Activated T-helper 1 cell treated with anti-CD3 and anti-CD28 coated beads, Interleukin-12 subunit alpha, Interleukin-12 subunit beta, Interleukin-2, Interleukin-4 antibody, amounts not matched to agents 30 ng/mL and 10 ng/mL and 1 ng/mL, durations not matched to agents 14 hours and 24 hours and 36 hours (primary cell): Measurements from ENCODE around the gene RUNX2. TPM values are rescaled to one million over a fixed set of nuclear protein-coding genes. Genes with fewer than 3 reads are reported as not detected.
A peak's percentile ranks its signal among the peaks of the same experiment; 100 is the strongest.

Source experiments
- DNase-seq: peaks from one replicate; pipeline ENCODE4 v3.0.0; 2021; ENCODE audit warnings: low spot score
- H3K27ac Mint-ChIP-seq: one replicate; pipeline ENCODE4 v1.8.0; 2021; ENCODE audit warnings: mild to moderate bottlenecking, mixed read lengths
- H3K27me3 Mint-ChIP-seq: one replicate; pipeline ENCODE4 v1.8.0; 2022; ENCODE audit warnings: mild to moderate bottlenecking, moderate library complexity, mixed read lengths; ENCODE audit not compliant: insufficient read depth
- H3K36me3 Mint-ChIP-seq: one replicate; pipeline ENCODE4 v1.8.0; 2021; ENCODE audit warnings: low read depth, mixed read lengths
- H3K4me1 Mint-ChIP-seq: one replicate; pipeline ENCODE4 v1.8.0; 2021; ENCODE audit warnings: low read depth, mixed read lengths
- H3K4me3 Mint-ChIP-seq: one replicate; pipeline ENCODE4 v1.8.0; 2021; ENCODE audit warnings: mild to moderate bottlenecking, moderate library complexity, mixed read lengths
- H3K9me3 Mint-ChIP-seq: one replicate; pipeline ENCODE4 v1.8.0; 2021; ENCODE audit warnings: mixed read lengths
- intact Hi-C: fragments of 100-400 bp; cut with micrococcal nuclease; formaldehyde crosslinking; loops from one replicate; pipeline ENCODE4 v1.15.1; 2024
- total RNA-seq: library from RNA; stranded (reverse); gene quantifications from 2 replicates; pipeline ENCODE4 v1.2.3, GENCODE V29; 2022

RUNX2 gene
- total RNA-seq, 1 donor from 2014 or later, result 12.7 TPM

DNA sequence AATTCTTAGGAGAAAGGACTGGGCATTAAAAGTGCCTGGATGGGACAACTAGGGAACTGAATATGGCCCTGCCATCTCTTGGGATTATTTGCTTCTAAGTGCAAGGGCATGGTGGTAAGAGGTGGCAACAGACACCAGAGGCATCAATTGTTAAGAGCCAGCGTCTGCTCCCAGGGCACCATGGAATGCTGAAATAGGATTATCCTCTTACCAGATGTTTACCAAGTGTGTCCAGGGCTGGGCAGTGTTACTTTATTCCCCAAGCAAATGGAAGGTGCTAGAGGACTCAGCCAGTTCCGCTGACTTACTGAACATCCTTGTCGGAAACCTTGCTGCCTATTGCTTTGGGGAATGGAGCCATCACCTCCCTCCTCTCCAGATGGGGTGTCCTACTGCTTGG lies 323.2 kb downstream of the RUNX2 start:
- H3K4me3 Mint-ChIP-seq, result no peak overlapping the region
- H3K27me3 Mint-ChIP-seq, result peaks cover 9% of the 10 kb centered on the region
- H3K4me1 Mint-ChIP-seq, result peaks cover 6% of the 10 kb centered on the region
- no peak overlapping the region for H3K27ac Mint-ChIP-seq
- no peak for DNase-seq
- H3K9me3 Mint-ChIP-seq, result no peaks in the 10 kb centered on the region
- intact Hi-C loops, result no loop called here
- peaks cover 2% of the 10 kb centered on the region for H3K36me3 Mint-ChIP-seq

DNA sequence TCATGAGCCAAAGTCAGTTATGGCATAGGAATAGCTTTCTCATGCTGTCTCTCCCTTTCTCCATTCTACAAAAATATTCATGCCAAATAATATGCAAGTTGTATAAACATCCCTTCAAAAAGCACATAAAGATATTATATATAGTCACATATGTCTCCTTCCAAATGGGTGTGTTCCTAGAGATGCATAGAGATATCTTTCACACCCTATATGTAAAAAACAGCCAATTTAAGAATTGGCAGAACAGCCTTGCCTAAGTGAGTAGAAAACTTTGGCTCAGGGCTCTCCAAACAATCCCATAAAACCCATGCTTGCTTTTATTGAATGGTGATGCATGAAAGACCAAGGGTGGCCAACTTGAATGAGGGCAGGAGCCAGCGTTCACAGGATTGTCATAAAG lies 324.3 kb downstream of the RUNX2 start:
- peaks cover 3% of the 10 kb centered on the region for H3K9me3 Mint-ChIP-seq
- H3K36me3 Mint-ChIP-seq, result peaks cover 4% of the 10 kb centered on the region
- intact Hi-C loops, result no loop called here
- H3K4me3 Mint-ChIP-seq, result no peak overlapping the region
- H3K27me3 Mint-ChIP-seq, result peaks cover 9% of the 10 kb centered on the region
- H3K4me1 Mint-ChIP-seq, result peaks cover 6% of the 10 kb centered on the region
- no peak overlapping the region for H3K27ac Mint-ChIP-seq
- no peak for DNase-seq

DNA sequence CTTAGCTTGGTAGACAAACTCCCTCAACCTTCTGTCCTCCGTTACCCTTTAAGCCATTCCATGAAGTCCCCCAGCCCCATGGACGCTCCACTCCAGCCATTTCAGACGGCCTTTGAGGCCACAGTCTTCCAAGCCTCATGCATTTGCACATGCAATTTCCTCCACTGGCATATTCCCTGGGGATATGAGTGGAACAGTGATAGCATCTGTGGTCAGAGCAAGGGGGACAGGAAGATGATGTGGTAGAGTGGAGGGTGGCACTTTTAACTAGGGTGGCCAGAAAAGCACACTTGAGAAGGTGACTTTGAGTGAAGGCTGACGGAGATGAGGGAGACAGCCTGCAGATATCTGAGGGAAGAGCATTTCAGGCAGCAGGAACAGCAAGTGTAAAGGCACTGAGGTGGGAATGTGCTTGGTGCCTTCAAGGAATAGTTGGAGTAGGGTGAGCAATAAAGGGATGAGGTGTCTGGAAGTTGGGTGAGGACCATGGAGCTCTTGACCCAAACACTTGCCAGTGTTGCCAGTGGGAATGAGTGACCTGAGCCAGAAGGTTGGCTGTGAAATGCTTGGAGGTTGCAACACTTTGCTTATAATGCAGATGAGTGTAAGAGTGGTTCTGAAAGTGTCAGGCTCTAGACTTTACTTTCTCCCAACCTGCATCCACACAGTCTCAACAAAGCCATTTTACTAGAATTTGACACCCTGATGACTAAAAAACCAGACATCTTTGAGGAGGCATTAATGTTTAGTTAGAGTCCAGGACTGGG lies 325.2 kb downstream of the RUNX2 start:
- H3K27me3 Mint-ChIP-seq, result peaks cover 9% of the 10 kb centered on the region
- peaks cover 5% of the 10 kb centered on the region for H3K36me3 Mint-ChIP-seq
- no peak overlapping the region for H3K27ac Mint-ChIP-seq
- intact Hi-C loops, result no loop called here
- H3K4me1 Mint-ChIP-seq, result peaks cover under 1% of the 10 kb centered on the region
- no peak overlapping the region for H3K4me3 Mint-ChIP-seq
- H3K9me3 Mint-ChIP-seq, result peaks cover 4% of the 10 kb centered on the region
- DNase-seq, result no peak

DNA sequence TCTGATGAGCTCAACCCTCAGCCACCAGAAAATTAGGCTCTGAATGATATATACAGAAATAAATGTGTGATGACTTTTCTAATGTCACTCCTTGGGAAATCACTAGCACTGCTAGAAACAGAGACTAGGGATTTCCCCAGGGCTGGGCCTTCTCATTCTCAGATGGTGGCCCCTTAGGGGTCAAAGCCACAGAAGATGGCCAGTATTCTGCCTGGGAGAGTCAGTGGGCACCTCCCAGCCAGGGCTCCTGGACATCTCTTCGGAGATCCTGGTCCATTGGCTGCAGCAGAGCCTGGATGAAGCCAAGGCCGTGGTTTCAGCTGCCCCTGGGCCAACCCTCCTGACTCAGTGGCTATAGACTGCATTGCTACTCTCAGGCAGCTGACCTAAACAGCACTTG lies 326.5 kb downstream of the RUNX2 start:
- peaks cover 14% of the 10 kb centered on the region for H3K4me1 Mint-ChIP-seq
- H3K4me3 Mint-ChIP-seq, result no peak overlapping the region
- H3K36me3 Mint-ChIP-seq, result peaks cover 5% of the 10 kb centered on the region
- H3K9me3 Mint-ChIP-seq, result peaks cover 4% of the 10 kb centered on the region
- intact Hi-C loops, result no loop called here
- no peak overlapping the region for H3K27ac Mint-ChIP-seq
- no peak for DNase-seq
- peaks cover 9% of the 10 kb centered on the region for H3K27me3 Mint-ChIP-seq

DNA sequence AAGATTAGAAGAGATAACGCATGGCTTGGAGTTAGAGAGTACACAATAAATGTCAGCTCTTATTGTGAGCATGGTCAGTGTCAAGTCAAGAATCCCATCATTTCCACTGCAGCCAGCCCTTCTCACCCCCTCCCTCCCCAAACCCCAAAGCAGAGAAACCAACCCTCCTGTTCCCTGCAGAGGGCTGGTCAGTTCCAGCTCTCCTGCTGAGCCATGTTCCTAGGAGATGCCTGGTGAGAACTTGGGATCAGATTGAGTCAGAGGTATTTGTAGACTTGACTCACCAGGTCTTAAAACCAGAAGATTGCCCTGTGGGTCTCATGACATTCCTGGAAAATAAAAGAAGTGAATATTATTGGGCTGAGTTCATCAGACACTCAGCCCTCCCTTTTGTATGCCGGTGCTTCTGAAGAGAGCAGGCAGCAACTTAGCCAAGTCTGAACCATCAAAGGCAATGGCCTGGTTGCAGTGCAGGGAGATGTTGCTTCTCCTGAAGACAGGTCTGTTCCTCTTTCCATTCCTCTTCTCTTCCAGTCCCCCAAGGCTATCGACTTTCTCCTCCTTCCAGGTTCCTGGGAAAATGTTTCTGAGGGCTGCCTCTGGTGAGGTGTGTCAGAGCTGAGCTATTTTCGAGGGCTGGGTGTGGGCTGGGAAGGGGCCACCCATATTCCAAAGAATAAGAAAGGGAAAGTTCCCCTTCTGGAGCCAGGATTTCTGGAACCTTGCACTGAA lies 327.8 kb downstream of the RUNX2 start:
- intact Hi-C loops, result no loop called here
- Mint-ChIP-seq H3K27ac (no peak overlapping the region), H3K4me3 (no peak overlapping the region), H3K27me3 (peaks cover 11% of the 10 kb centered on the region), H3K36me3 (peaks cover 5% of the 10 kb centered on the region), H3K9me3 (peaks cover 4% of the 10 kb centered on the region), H3K4me1 (peaks cover 14% of the 10 kb centered on the region)
- DNase-seq, result no peak

DNA sequence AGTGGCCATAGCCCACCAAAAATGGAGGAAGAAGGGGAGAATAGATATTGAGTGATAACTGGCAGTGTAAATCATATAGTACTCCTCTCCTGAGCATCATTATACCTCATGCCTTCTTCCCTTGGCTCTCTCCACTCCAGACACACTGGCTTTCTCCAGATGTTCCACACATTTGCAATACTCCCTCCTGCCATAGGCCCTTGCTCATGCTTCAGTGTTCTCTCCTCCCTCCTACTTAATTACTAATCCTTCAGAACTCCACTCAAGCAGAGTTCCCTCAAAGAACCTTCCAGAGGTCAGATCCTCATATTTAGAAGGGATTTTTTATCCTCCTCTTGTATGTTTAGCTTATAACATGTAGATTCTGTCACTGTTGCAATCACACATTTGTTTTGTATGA lies 329.1 kb downstream of the RUNX2 start:
- peaks cover 4% of the 10 kb centered on the region for H3K9me3 Mint-ChIP-seq
- peaks cover 5% of the 10 kb centered on the region for H3K36me3 Mint-ChIP-seq
- peaks cover 11% of the 10 kb centered on the region for H3K27me3 Mint-ChIP-seq
- DNase-seq, result no peak
- no peak overlapping the region for H3K4me3 Mint-ChIP-seq
- intact Hi-C loops, result no loop called here
- H3K4me1 Mint-ChIP-seq, result peaks cover 14% of the 10 kb centered on the region
- no peak overlapping the region for H3K27ac Mint-ChIP-seq

DNA sequence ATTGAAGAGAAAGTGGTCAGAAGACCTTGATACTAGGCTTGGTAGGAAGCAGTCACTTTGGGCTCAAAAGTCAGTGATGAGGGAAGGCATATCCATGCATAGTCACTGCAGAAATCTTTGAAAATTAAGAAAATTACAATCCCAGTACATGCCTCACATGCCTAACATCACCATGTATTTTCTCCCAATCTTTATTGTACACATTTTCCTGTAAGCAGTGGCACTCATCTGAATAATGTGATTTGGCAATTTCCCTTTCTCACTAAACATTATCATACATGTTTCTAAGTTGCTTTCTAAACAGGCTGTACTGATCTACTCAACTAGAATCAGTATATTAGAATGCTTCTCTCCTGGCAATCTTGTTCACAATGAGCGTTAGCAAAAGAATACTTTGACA lies 330.3 kb downstream of the RUNX2 start:
- peaks cover 10% of the 10 kb centered on the region for H3K27me3 Mint-ChIP-seq
- H3K4me3 Mint-ChIP-seq, result no peak overlapping the region
- H3K9me3 Mint-ChIP-seq, result peaks cover 4% of the 10 kb centered on the region
- no peak overlapping the region for H3K27ac Mint-ChIP-seq
- peaks cover 14% of the 10 kb centered on the region for H3K4me1 Mint-ChIP-seq
- peaks cover 5% of the 10 kb centered on the region for H3K36me3 Mint-ChIP-seq
- intact Hi-C loops, result no loop called here
- DNase-seq, result no peak

DNA sequence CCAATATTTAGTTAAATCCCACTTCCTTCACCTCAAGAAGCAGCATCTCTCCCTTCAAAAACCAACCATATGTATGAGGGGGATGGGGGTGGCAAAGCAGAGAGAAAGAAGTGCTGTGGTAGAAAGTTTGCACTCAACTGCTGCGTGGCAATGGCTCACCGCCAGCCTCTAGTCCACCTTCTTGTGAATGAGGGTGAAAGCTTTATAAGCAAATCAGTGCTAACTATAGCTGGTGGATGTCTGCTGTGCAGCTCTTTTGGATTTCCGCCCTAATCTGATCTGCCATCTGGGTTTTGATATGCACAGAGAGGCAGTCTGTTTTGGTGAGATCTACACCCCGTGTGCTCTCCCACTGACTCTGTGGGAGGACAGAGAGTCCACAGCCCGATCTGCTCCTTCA lies 330.8 kb downstream of the RUNX2 start:
- Mint-ChIP-seq H3K4me1 (peaks cover 17% of the 10 kb centered on the region), H3K27me3 (peaks cover 11% of the 10 kb centered on the region), H3K27ac (no peak overlapping the region), H3K36me3 (peaks cover 6% of the 10 kb centered on the region), H3K9me3 (peaks cover 4% of the 10 kb centered on the region), H3K4me3 (no peak overlapping the region)
- intact Hi-C loops, result no loop called here
- no peak for DNase-seq

DNA sequence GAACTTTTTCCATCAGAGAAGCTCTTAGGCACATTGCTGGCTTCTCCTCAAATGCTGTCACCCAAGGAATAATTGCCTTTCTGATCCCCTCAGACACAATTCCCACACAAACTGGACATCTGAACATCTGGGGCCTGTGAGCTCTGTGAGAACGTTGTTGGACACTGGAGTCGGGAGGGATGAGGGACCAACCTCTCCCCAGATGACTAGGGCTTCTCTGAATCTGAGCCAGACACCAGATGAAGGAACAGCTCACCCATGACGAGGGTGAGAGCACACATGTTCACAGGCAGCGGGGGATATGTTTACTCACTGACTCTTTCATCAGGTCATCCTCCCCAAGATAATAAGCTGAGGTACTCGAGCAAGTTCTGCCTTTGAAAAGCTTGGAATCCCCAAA lies 333.5 kb downstream of the RUNX2 start:
- Mint-ChIP-seq H3K36me3 (peaks cover 7% of the 10 kb centered on the region), H3K4me3 (no peak overlapping the region), H3K27ac (no peak overlapping the region), H3K9me3 (peaks cover 4% of the 10 kb centered on the region), H3K27me3 (peaks cover 20% of the 10 kb centered on the region), H3K4me1 (peaks cover 39% of the 10 kb centered on the region)
- DNase-seq, result no peak
- intact Hi-C loops, result loop anchor here (2.0 to 5.0 kb wide), 2 partner anchors 15 to 46 kb away; no protein-coding TSS in a partner anchor

DNA sequence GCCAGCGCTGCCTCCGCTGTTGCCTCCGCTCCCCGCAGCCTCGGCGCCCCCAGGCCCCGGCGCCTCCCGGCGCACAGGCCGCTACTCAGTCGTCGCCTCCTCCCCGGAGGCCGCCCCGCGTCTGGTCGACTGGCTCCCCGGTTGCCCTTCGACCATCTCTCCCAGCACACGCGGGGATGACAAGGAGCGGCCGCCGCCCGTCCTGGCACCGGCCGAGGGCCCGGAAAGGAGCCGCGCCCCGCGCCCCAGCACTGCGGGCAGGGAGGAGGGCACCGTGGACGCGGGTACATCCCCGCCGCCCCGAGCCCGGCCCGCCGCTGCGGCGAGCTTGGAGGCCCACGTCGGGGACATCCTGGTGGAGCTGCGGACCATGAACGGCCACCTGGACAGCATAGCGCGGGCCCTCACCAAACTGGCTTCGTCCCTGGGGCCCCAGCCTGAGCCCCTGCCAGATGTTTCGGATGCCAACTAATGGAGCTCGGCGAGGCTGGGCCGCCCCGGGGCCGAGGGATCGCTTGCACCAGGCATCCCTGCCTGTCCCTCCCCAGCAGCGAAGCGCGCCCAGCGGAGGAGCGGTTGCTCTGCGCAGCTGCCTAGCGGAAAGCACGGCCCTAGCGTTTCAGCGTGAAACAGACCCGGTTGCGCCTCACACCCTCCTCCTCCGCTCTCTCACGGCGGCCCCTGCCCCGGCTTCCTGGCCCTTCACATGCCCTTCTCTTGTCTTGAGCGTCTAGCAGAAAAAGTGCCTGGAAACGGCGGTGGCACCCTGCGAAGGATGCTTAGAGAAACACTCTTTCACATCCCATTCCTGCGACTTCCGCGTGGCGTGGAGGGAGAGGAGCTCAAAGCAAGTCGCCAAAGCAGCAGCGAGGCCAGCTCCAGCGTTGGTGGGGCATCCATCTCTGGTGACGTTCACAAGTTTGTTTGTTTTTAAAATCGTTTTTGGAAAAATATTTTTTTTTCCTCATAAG lies 335.4 kb downstream of the RUNX2 start:
- Mint-ChIP-seq H3K36me3 (peaks cover 4% of the 10 kb centered on the region), H3K27me3 (peaks cover 21% of the 10 kb centered on the region), H3K4me1 (peaks cover 40% of the 10 kb centered on the region), H3K9me3 (no peaks in the 10 kb centered on the region), H3K4me3 (peak overlapping the region; percentile 33), H3K27ac (no peak overlapping the region)
- intact Hi-C loops, result loop anchor here (2.0 to 5.0 kb wide), 2 partner anchors 13 to 44 kb away; no protein-coding TSS in a partner anchor
- peak; percentile 47 for DNase-seq

DNA sequence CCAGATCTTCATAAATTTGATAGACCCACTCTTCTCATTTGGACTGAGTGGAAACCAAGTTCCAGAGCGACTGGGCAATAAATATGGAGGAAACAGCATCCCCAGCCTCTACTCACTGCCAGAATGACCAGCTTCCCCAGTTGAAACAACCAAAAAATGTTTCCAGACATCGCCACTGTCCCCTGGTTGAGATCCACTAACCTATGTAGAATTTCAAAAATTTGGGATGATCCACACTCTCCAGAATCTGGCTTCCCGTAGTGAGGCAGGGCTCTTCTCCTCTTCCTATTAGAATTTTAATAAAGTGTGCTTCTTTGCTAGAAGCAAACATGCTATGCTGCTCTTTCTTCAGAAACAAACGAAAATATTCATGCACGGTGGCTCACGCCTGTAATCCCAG lies 336.6 kb downstream of the RUNX2 start:
- peaks cover 4% of the 10 kb centered on the region for H3K36me3 Mint-ChIP-seq
- peaks cover 28% of the 10 kb centered on the region for H3K4me1 Mint-ChIP-seq
- no peak overlapping the region for H3K4me3 Mint-ChIP-seq
- H3K9me3 Mint-ChIP-seq, result no peaks in the 10 kb centered on the region
- no peak overlapping the region for H3K27ac Mint-ChIP-seq
- intact Hi-C loops, result loop anchor here (5.0 kb wide), 1 partner anchor 43 kb away; no protein-coding TSS in a partner anchor
- peaks cover 21% of the 10 kb centered on the region for H3K27me3 Mint-ChIP-seq
- DNase-seq, result no peak

DNA sequence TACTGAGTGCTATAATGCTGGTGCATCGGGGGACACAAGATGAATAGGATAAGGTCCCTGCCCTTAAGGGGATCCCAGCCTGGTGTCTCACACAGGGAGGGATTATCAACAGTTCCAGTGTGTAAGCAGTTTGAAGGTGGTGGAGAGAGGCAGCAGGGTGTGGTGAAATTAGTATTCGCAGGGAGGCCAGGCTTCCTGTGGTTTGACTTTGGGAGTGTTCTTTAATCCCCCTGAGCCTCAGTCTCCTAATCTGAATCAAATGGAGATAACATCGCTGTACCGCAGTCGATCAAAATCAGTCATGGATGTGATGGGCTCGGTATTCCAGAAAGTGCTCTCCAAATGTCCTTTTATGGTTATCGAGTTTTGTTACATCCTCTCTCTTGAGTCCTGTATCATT lies 337.7 kb downstream of the RUNX2 start:
- Mint-ChIP-seq H3K4me3 (peak overlapping the region; percentile 34), H3K4me1 (peaks cover 28% of the 10 kb centered on the region)
- intact Hi-C loops, result no loop called here

More for the DNA sequence above, 337.7 kb downstream of the RUNX2 start:
- no peak for DNase-seq
- H3K27ac Mint-ChIP-seq, result no peak overlapping the region
- H3K36me3 Mint-ChIP-seq, result peaks cover 2% of the 10 kb centered on the region
- H3K27me3 Mint-ChIP-seq, result peaks cover 19% of the 10 kb centered on the region
- no peaks in the 10 kb centered on the region for H3K9me3 Mint-ChIP-seq
